SK-N-SH treated with all-trans-retinoic acid at 6 μM for 48 hours (cell line): ENCODE data around the gene AMOTL1.

Experiments used
- ARNTL ChIP-seq: fragments of 450-650 bp; formaldehyde crosslinking; IDR thresholded peaks from 2 replicates; pipeline ENCODE4 v1.5.0; 2020; ENCODE audit warnings: low read depth, mild to moderate bottlenecking, moderate library complexity, borderline replicate concordance
- CREB5 ChIP-seq: fragments of 250-450 bp; sonication (Bioruptor Pico); IDR thresholded peaks from 2 replicates; pipeline ENCODE4 v1.5.1; 2020; ENCODE audit warnings: low read depth, mild to moderate bottlenecking, moderate library complexity
- CSDC2 ChIP-seq: fragments of 250-450 bp; sonication (Bioruptor Pico); IDR thresholded peaks from 2 replicates; pipeline ENCODE4 v1.5.0; 2020; ENCODE audit warnings: mild to moderate bottlenecking, moderate library complexity
- ISL1 ChIP-seq: fragments of 250-450 bp; sonication (Bioruptor Pico); IDR thresholded peaks from 2 replicates; pipeline ENCODE4 v2.1.2; 2022; ENCODE audit warnings: mild to moderate bottlenecking, moderate library complexity
- PATZ1 ChIP-seq: fragments of 250-450 bp; sonication (Bioruptor Pico); IDR thresholded peaks from 2 replicates; pipeline ENCODE4 v1.8.0; 2020; ENCODE audit warnings: mild to moderate bottlenecking, moderate library complexity, borderline replicate concordance
- RARB ChIP-seq: fragments of 250-450 bp; sonication (Bioruptor Pico); IDR thresholded peaks from 2 replicates; pipeline ENCODE4 v1.8.0; 2021; ENCODE audit warnings: mild to moderate bottlenecking, moderate library complexity
- ZFP3 ChIP-seq: fragments of 250-450 bp; sonication (Bioruptor Pico); IDR thresholded peaks from 2 replicates; pipeline ENCODE4 v1.5.0; 2020; ENCODE audit warnings: mild to moderate bottlenecking, moderate library complexity
- ZFP30 ChIP-seq: fragments of 450-650 bp; formaldehyde crosslinking; IDR thresholded peaks from 2 replicates; pipeline ENCODE4 v1.5.0; 2022; ENCODE audit warnings: mild to moderate bottlenecking, moderate library complexity
- ZNF565 ChIP-seq: fragments of 450-650 bp; formaldehyde crosslinking; conservative IDR thresholded peaks from 2 replicates; pipeline ENCODE4 v1.5.0; 2020; ENCODE audit warnings: low read depth, mild to moderate bottlenecking, moderate library complexity
- TF ChIP-seq, protein P1 (sequence below): fragments of 250-450 bp; sonication (Bioruptor Pico); IDR thresholded peaks from 2 replicates; pipeline ENCODE4 v1.5.1; 2021; ENCODE audit warnings: mild to moderate bottlenecking, moderate library complexity

DNA sequence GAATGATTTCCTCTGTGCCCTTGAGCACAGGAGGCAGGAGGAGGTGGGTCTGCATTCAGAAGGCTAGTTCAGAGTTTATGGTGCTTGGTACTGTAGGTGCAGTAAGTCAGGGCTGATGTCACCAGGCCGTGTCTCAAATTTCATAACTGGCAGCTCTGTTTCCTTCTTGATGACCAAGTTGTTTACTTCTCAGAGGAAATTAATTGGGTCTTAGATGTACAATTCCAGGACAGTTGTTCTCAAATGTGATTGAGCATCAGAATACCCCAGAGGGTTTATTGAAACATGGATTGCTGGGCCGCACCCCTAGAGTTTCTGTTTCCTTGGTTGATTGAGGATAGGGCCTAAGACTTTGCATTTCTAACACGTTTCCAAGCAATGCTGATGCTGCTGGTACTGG lies 6.2 kb downstream of the AMOTL1 start:
- TF ChIP-seq RARB (CRISPR knock-in tag) (no peak), ZNF565 (CRISPR knock-in tag) (no peak), ARNTL (CRISPR knock-in tag) (no peak), CSDC2 (CRISPR knock-in tag) (no peak), ZFP30 (CRISPR knock-in tag) (no peak), PATZ1 (CRISPR knock-in tag) (no peak), ZFP3 (CRISPR knock-in tag) (no peak), CREB5 (CRISPR knock-in tag) (no peak), ISL1 (CRISPR knock-in tag) (no peak)
- TF ChIP-seq, protein P1, sequence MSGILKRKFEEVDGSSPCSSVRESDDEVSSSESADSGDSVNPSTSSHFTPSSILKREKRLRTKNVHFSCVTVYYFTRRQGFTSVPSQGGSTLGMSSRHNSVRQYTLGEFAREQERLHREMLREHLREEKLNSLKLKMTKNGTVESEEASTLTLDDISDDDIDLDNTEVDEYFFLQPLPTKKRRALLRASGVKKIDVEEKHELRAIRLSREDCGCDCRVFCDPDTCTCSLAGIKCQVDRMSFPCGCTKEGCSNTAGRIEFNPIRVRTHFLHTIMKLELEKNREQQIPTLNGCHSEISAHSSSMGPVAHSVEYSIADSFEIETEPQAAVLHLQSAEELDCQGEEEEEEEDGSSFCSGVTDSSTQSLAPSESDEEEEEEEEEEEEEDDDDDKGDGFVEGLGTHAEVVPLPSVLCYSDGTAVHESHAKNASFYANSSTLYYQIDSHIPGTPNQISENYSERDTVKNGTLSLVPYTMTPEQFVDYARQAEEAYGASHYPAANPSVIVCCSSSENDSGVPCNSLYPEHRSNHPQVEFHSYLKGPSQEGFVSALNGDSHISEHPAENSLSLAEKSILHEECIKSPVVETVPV (CRISPR knock-in tag), result no peak
